ENCODE results near the gene CNTRL.
"Not testable (repeated sequence)": the region's sequence is repeated elsewhere in the genome, so short reads cannot be mapped to it uniquely, and the experiment has no call there.

CNTRL gene

GRCh38 chr9:121129384-121129783, 54.6 kb downstream of the CNTRL start:
- in situ Hi-C loops (cut with MboI; ENCODE audit: low sequenced_read_pairs): not testable (repeated sequence)

GRCh38 chr9:121133104-121133816, 58.5 kb downstream of the CNTRL start:
- in situ Hi-C loops (cut with MboI; ENCODE audit: low sequenced_read_pairs): no loop called here

- in situ Hi-C loops (cut with MboI; ENCODE audit: low sequenced_read_pairs): no loop called here
Observed at GRCh38 chr9:121135642-121136041, 60.9 kb downstream of the CNTRL start.

- in situ Hi-C loops (cut with MboI; ENCODE audit: low sequenced_read_pairs): no loop called here
Observed at GRCh38 chr9:121138561-121138960, 63.8 kb downstream of the CNTRL start.

GRCh38 chr9:121138973-121139372, 64.2 kb downstream of the CNTRL start:
- in situ Hi-C loops (cut with MboI; ENCODE audit: low sequenced_read_pairs): no loop called here

- in situ Hi-C loops (cut with MboI; ENCODE audit: low sequenced_read_pairs): no loop called here
Observed at GRCh38 chr9:121140162-121140561, 65.4 kb downstream of the CNTRL start.

- in situ Hi-C loops (cut with MboI; ENCODE audit: low sequenced_read_pairs): no loop called here
Observed at GRCh38 chr9:121141306-121141705, 66.6 kb downstream of the CNTRL start.

GRCh38 chr9:121141706-121142105, 67.0 kb downstream of the CNTRL start:
- in situ Hi-C loops (cut with MboI; ENCODE audit: low sequenced_read_pairs): no loop called here

- in situ Hi-C loops (cut with MboI; ENCODE audit: low sequenced_read_pairs): no loop called here
Observed at GRCh38 chr9:121143771-121144170, 69.0 kb downstream of the CNTRL start.

GRCh38 chr9:121144482-121144881, 69.7 kb downstream of the CNTRL start:
- in situ Hi-C loops (cut with MboI; ENCODE audit: low sequenced_read_pairs): no loop called here

GRCh38 chr9:121150188-121150587, 75.4 kb downstream of the CNTRL start:
- in situ Hi-C loops (cut with MboI; ENCODE audit: low sequenced_read_pairs): no loop called here

- in situ Hi-C loops (cut with MboI; ENCODE audit: low sequenced_read_pairs): no loop called here
Observed at GRCh38 chr9:121153642-121154041, 78.9 kb downstream of the CNTRL start.

GRCh38 chr9:121154782-121155181, 80.0 kb downstream of the CNTRL start:
- in situ Hi-C loops (cut with MboI; ENCODE audit: low sequenced_read_pairs): no loop called here

- in situ Hi-C loops (cut with MboI; ENCODE audit: low sequenced_read_pairs): no loop called here
Observed at GRCh38 chr9:121156263-121156731, 81.5 kb downstream of the CNTRL start.

- in situ Hi-C loops (cut with MboI; ENCODE audit: low sequenced_read_pairs): no loop called here
Observed at GRCh38 chr9:121157939-121158338, 83.2 kb downstream of the CNTRL start.

GRCh38 chr9:121160025-121160424, 85.3 kb downstream of the CNTRL start:
- in situ Hi-C loops (cut with MboI; ENCODE audit: low sequenced_read_pairs): no loop called here

GRCh38 chr9:121168052-121168451, 93.3 kb downstream of the CNTRL start:
- in situ Hi-C loops (cut with MboI; ENCODE audit: low sequenced_read_pairs): no loop called here

- in situ Hi-C loops (cut with MboI; ENCODE audit: low sequenced_read_pairs): no loop called here
Observed at GRCh38 chr9:121169094-121169601, 94.4 kb downstream of the CNTRL start.

GRCh38 chr9:121171236-121171635, 96.5 kb downstream of the CNTRL start:
- in situ Hi-C loops (cut with MboI; ENCODE audit: low sequenced_read_pairs): no loop called here

- in situ Hi-C loops (cut with MboI; ENCODE audit: low sequenced_read_pairs): no loop called here
Observed at GRCh38 chr9:121172726-121173487, 98.2 kb downstream of the CNTRL start.

- in situ Hi-C loops (cut with MboI; ENCODE audit: low sequenced_read_pairs): no loop called here
Observed at GRCh38 chr9:121173501-121173900, 98.7 kb downstream of the CNTRL start.

Data from HL-60/S4 (cell line).